K562 (cell line): ENCODE results near the gene DOLPP1. TPM values are rescaled to one million over a fixed set of nuclear protein-coding genes. Genes with fewer than 3 reads are reported as not detected.

Experiments used
- ARNT ChIP-seq, 2 experiments: fragments of 450-650 bp; IDR thresholded peaks; 2 replicates each; pipeline ENCODE4 v1.6.1; 2016; ENCODE audit warnings: mild to moderate bottlenecking in 1 of 2
- ATF2 ChIP-seq: sonication (generic); formaldehyde crosslinking; IDR thresholded peaks from 2 replicates; pipeline ENCODE4 v1.8.1; 2022; ENCODE audit warnings: missing genetic modification reagents
- BRCA1 ChIP-seq, 2 experiments: fragments of 450-650 bp in 1 of 2; sonication (generic) in 1 of 2; formaldehyde crosslinking in 1 of 2; IDR thresholded peaks; 2 replicates each; pipeline versions ENCODE4 v1.5.0 to v1.6.1; 2017 to 2020; ENCODE audit warnings: mild to moderate bottlenecking in 1 of 2, missing genetic modification reagents in 1 of 2
- COPS2 ChIP-seq: fragments of 450-650 bp; conservative IDR thresholded peaks from 2 replicates; pipeline ENCODE4 v1.6.1; 2016; ENCODE audit warnings: mild to moderate bottlenecking, moderate library complexity
- CUX1 ChIP-seq: fragments of 200-800 bp; sonication (Bioruptor generic); IDR thresholded peaks from 2 replicates; pipeline ENCODE4 v1.6.1; 2016; ENCODE audit warnings: missing genetic modification characterization, missing compliant biosample characterization
- EP400 ChIP-seq: fragments of 450-650 bp; IDR thresholded peaks from 2 replicates; pipeline ENCODE4 v1.6.1; 2017; ENCODE audit warnings: antibody characterized with exemption, mild to moderate bottlenecking, moderate library complexity
- ERF ChIP-seq: fragments of 450-650 bp; formaldehyde crosslinking; IDR thresholded peaks from 2 replicates; pipeline ENCODE4 v1.4.0; 2020; ENCODE audit warnings: mild to moderate bottlenecking, mixed read lengths
- GATAD2A ChIP-seq: fragments of 450-650 bp; IDR thresholded peaks from 2 replicates; pipeline ENCODE4 v1.6.1; 2017
- IRF9 ChIP-seq: fragments of 450-650 bp; IDR thresholded peaks from 2 replicates; pipeline ENCODE4 v1.6.1; 2016; ENCODE audit warnings: missing biosample characterization, missing genetic modification characterization
- NR2F6 ChIP-seq: fragments of 450-650 bp; formaldehyde crosslinking; IDR thresholded peaks from 2 replicates; pipeline ENCODE4 v1.4.0; 2020; ENCODE audit warnings: mild to moderate bottlenecking
- PCBP1 ChIP-seq: fragments of 200-400 bp; formaldehyde crosslinking; IDR thresholded peaks from 2 replicates; pipeline ENCODE4 v1.6.1; 2018; ENCODE audit warnings: mild to moderate bottlenecking, low read depth, low read length; ENCODE audit not compliant: poor library complexity, severe bottlenecking
- SMARCA4 ChIP-seq: fragments of 450-650 bp; IDR thresholded peaks from 2 replicates; pipeline ENCODE4 v1.6.1; 2016
- SNRNP70 ChIP-seq: fragments of 200-400 bp; formaldehyde crosslinking; optimal IDR thresholded peaks from 2 replicates; pipeline ENCODE3; 2017; ENCODE audit warnings: low read depth, low read length
- SREBF2 ChIP-seq: sonication (generic); formaldehyde crosslinking; IDR thresholded peaks from 2 replicates; pipeline ENCODE4 v1.4.0; 2020; ENCODE audit warnings: mild to moderate bottlenecking, missing genetic modification reagents
- ZNF253 ChIP-seq: fragments of 250-450 bp; sonication (Bioruptor Pico); conservative IDR thresholded peaks from 2 replicates; pipeline ENCODE4 v1.6.1; 2021; ENCODE audit warnings: mild to moderate bottlenecking
- ZNF282 ChIP-seq: sonication (generic); formaldehyde crosslinking; IDR thresholded peaks from 2 replicates; pipeline ENCODE4 v1.8.1; 2023; ENCODE audit warnings: missing genetic modification reagents
- ZNF354B ChIP-seq: fragments of 250-450 bp; sonication (Bioruptor Pico); IDR thresholded peaks from 2 replicates; pipeline ENCODE4 v1.4.0; 2020
- ZNF444 ChIP-seq: fragments of 250-450 bp; sonication (Bioruptor Pico); IDR thresholded peaks from 2 replicates; pipeline ENCODE4 v1.4.0; 2020; ENCODE audit warnings: mild to moderate bottlenecking, moderate library complexity
- ZNF518B ChIP-seq: fragments of 250-450 bp; sonication (Bioruptor Pico); IDR thresholded peaks from 2 replicates; pipeline ENCODE4 v1.5.0; 2021; ENCODE audit warnings: mild to moderate bottlenecking, moderate library complexity
- ZNF778 ChIP-seq: fragments of 450-650 bp; formaldehyde crosslinking; IDR thresholded peaks from 2 replicates; pipeline ENCODE4 v1.4.0; 2020; ENCODE audit warnings: mild to moderate bottlenecking, moderate library complexity
- polyA plus RNA-seq, 8 experiments: library from polyadenylated mRNA; depleted of rRNA in 4 of 8; stranded (reverse) in 5 of 8; unstranded in 3 of 8; fragments of >200 nt; fragmentation: Nextera tagmentation in 2 of 8; fragmentation: Illumina TruSeq in 1 of 8; extraction: Ambion mirVana in 2 of 8; extraction: Trizol in 1 of 8; gene quantifications; 2 replicates each; pipeline versions ENCODE4 v1.2.1 to v1.2.3, GENCODE V29; 2011 to 2014; ENCODE audit warnings: inconsistent platforms in 1 of 8, missing spikeins in 1 of 8
- total RNA-seq, 7 experiments: library from RNA; depleted of rRNA in 6 of 7; stranded (reverse); fragments of >200 nt in 6 of 7; fragmentation: Illumina TruSeq in 2 of 7; extraction: Trizol in 2 of 7; gene quantifications; 2 replicates each; pipeline versions ENCODE4 v1.2.1 to v1.2.3, GENCODE V29; 2011 to 2021; ENCODE audit warnings: low replicate concordance in 1 of 7

DOLPP1 gene
- total and polyA plus RNA-seq, 9 of the 15 experiments (the other 6 are each of a cell fraction or from before 2014, with no cell fraction given) = 3.0 to 39.8 (median 30.5) TPM

- TF ChIP-seq ATF2 = no peak
- no peak for TF ChIP-seq PCBP1
- TF ChIP-seq ZNF444 (CRISPR knock-in tag) = peak; percentile 73; the same call in 1 of the 2 replicates
- TF ChIP-seq SREBF2 (CRISPR knock-in tag) = no peak
- no peak for TF ChIP-seq COPS2
- no peak; the same call in 1 of the 2 replicates for TF ChIP-seq EP400
- TF ChIP-seq ARNT (IDR thresholded peaks at IDR 0.05) = no peak
- no peak for TF ChIP-seq ZNF253 (CRISPR knock-in tag)
- TF ChIP-seq ZNF518B (CRISPR knock-in tag) = no peak
- no peak for TF ChIP-seq ZNF282
- TF ChIP-seq ZNF354B (CRISPR knock-in tag) = no peak
- peak; percentile 68 for TF ChIP-seq SMARCA4
- no peak for TF ChIP-seq CUX1 (CRISPR knock-in tag)
- no peak for TF ChIP-seq IRF9 (tag)
- no peak for TF ChIP-seq BRCA1 (IDR thresholded peaks at IDR 0.05)
- no peak for TF ChIP-seq BRCA1 (CRISPR knock-in tag; IDR thresholded peaks at IDR 0.05)
- no peak for TF ChIP-seq NR2F6
- TF ChIP-seq SNRNP70 = no peak
- TF ChIP-seq ERF (CRISPR knock-in tag) = no peak
- no peak for TF ChIP-seq GATAD2A
- TF ChIP-seq ZNF778 (CRISPR knock-in tag) = no peak
Measured at GRCh38 chr9:129139993-129140396, 59.1 kb downstream of the DOLPP1 start (continued).
